Mucosa of stomach (tissue), 1 donor: ENCODE measurements around the gene ZNF502.
"Not testable (repeated sequence)": the region's sequence is repeated elsewhere in the genome, so short reads cannot be mapped to it uniquely, and the experiment has no call there.

Source experiments
- H3K27me3 ChIP-seq: one replicate; pipeline ENCODE4 v1.7.0; 2013; ENCODE audit warnings: mild to moderate bottlenecking, low read length; ENCODE audit not compliant: control insufficient read depth, insufficient read depth
- H3K36me3 ChIP-seq: one replicate; pipeline ENCODE4 v1.7.0; 2013; ENCODE audit warnings: low read length; ENCODE audit not compliant: control insufficient read depth, insufficient read depth
- H3K4me1 ChIP-seq: one replicate; pipeline ENCODE4 v1.7.0; 2013; ENCODE audit warnings: mild to moderate bottlenecking, low read length; ENCODE audit not compliant: control insufficient read depth, insufficient read depth
- H3K4me3 ChIP-seq: one replicate; pipeline ENCODE4 v1.7.0; 2013; ENCODE audit warnings: low read length
- H3K9ac ChIP-seq: one replicate; pipeline ENCODE4 v1.7.0; 2013; ENCODE audit warnings: mild to moderate bottlenecking, low read length, moderate library complexity
- H3K9me3 ChIP-seq: one replicate; pipeline ENCODE4 v1.7.0; 2013; ENCODE audit warnings: mild to moderate bottlenecking, low read length, moderate library complexity; ENCODE audit not compliant: control insufficient read depth
- donor health status: Pancreatic carcinoma.

The ZNF502 gene

GRCh38 chr3:44712455-44713075, at the start of gene ZNF502:
TSS of gene ZNF502 (plus strand) at chr3:44712660. CDS start at chr3:44720262, 7,602 bp downstream.
- Histone ChIP-seq H3K9me3 (peaks cover 6% of the 10 kb centered on the region), H3K4me3 (peak within 1 kb of the TSS; percentile 51), H3K27me3 (no peaks in the 10 kb centered on the region), H3K4me1 (no peaks in the 10 kb centered on the region), H3K36me3 (no peaks in the 10 kb centered on the region), H3K9ac (peak within 1 kb of the TSS; percentile 62)

GRCh38 chr3:44665173-44665572, 47.3 kb upstream of the ZNF502 start:
- Histone ChIP-seq H3K4me3 (no peak overlapping the region), H3K9me3 (no peaks in the 10 kb centered on the region), H3K36me3 (peaks cover 11% of the 10 kb centered on the region), H3K9ac (no peak overlapping the region), H3K4me1 (no peaks in the 10 kb centered on the region), H3K27me3 (no peaks in the 10 kb centered on the region)

GRCh38 chr3:44666346-44666745, 46.1 kb upstream of the ZNF502 start:
- Histone ChIP-seq H3K9ac (no peak overlapping the region), H3K27me3 (no peaks in the 10 kb centered on the region), H3K9me3 (no peaks in the 10 kb centered on the region), H3K4me1 (no peaks in the 10 kb centered on the region), H3K36me3 (peaks cover 3% of the 10 kb centered on the region), H3K4me3 (no peak overlapping the region)

- Histone ChIP-seq H3K27me3 (no peaks in the 10 kb centered on the region), H3K9ac (no peak overlapping the region), H3K9me3 (no peaks in the 10 kb centered on the region), H3K36me3 (peaks cover 3% of the 10 kb centered on the region), H3K4me1 (no peaks in the 10 kb centered on the region), H3K4me3 (no peak overlapping the region)
Observed at GRCh38 chr3:44669760-44670159, 42.7 kb upstream of the ZNF502 start.

- not testable (repeated sequence) for H3K9ac ChIP-seq, H3K4me1 ChIP-seq, H3K9me3 ChIP-seq, H3K36me3 ChIP-seq, H3K27me3 ChIP-seq, H3K4me3 ChIP-seq
Observed at GRCh38 chr3:44673466-44673865, 39.0 kb upstream of the ZNF502 start.

- no peaks in the 10 kb centered on the region for H3K36me3 ChIP-seq
- H3K9ac ChIP-seq, result no peak overlapping the region
- no peaks in the 10 kb centered on the region for H3K27me3 ChIP-seq
- H3K4me3 ChIP-seq, result no peak overlapping the region
- H3K9me3 ChIP-seq, result no peaks in the 10 kb centered on the region
- H3K4me1 ChIP-seq, result no peaks in the 10 kb centered on the region
Observed at GRCh38 chr3:44674211-44674610, 38.2 kb upstream of the ZNF502 start.

GRCh38 chr3:44678480-44679116, 33.9 kb upstream of the ZNF502 start:
- no peaks in the 10 kb centered on the region for H3K27me3 ChIP-seq
- H3K4me3 ChIP-seq, result no peak overlapping the region
- no peaks in the 10 kb centered on the region for H3K4me1 ChIP-seq
- H3K36me3 ChIP-seq, result no peaks in the 10 kb centered on the region
- no peak overlapping the region for H3K9ac ChIP-seq
- H3K9me3 ChIP-seq, result no peaks in the 10 kb centered on the region

- Histone ChIP-seq H3K9me3 (no peaks in the 10 kb centered on the region), H3K4me3 (no peak overlapping the region), H3K36me3 (no peaks in the 10 kb centered on the region)
Observed at GRCh38 chr3:44680921-44681455, 31.5 kb upstream of the ZNF502 start.

GRCh38 chr3:44682182-44682896, 30.1 kb upstream of the ZNF502 start:
- Histone ChIP-seq H3K9me3 (no peaks in the 10 kb centered on the region), H3K36me3 (no peaks in the 10 kb centered on the region), H3K9ac (no peak overlapping the region), H3K4me3 (no peak overlapping the region), H3K27me3 (no peaks in the 10 kb centered on the region), H3K4me1 (peaks cover 5% of the 10 kb centered on the region)

More at GRCh38 chr3:44680921-44681455, 31.5 kb upstream of the ZNF502 start:
- Histone ChIP-seq H3K9ac (no peak overlapping the region), H3K27me3 (no peaks in the 10 kb centered on the region), H3K4me1 (peaks cover 5% of the 10 kb centered on the region)

- no peaks in the 10 kb centered on the region for H3K36me3 ChIP-seq
- peaks cover 3% of the 10 kb centered on the region for H3K27me3 ChIP-seq
- peaks cover 5% of the 10 kb centered on the region for H3K4me1 ChIP-seq
- H3K9me3 ChIP-seq, result no peaks in the 10 kb centered on the region
- H3K9ac ChIP-seq, result peak overlapping the region; percentile 63
- H3K4me3 ChIP-seq, result peak overlapping the region; percentile 54
Observed at GRCh38 chr3:44685128-44685800, 27.2 kb upstream of the ZNF502 start.

GRCh38 chr3:44687898-44688297, 24.6 kb upstream of the ZNF502 start:
- Histone ChIP-seq H3K4me1 (peaks cover 5% of the 10 kb centered on the region), H3K4me3 (no peak overlapping the region), H3K9me3 (no peaks in the 10 kb centered on the region), H3K9ac (no peak overlapping the region), H3K36me3 (no peaks in the 10 kb centered on the region), H3K27me3 (peaks cover 3% of the 10 kb centered on the region)
